OCI-LY1 (cell line): ENCODE results near the gene RUSC1.

Experiments
- H2AFZ ChIP-seq: fragments of 200-600 bp; sonication (generic), shearing (Covaris generic); 2 replicates; pipeline ENCODE4 v1.6.0; 2014; ENCODE audit warnings: antibody characterized with exemption, mild to moderate bottlenecking, low read length
- H3F3A ChIP-seq: fragments of 200-600 bp; sonication (generic), shearing (Covaris generic); 2 replicates; pipeline ENCODE4 v1.6.0; 2014; ENCODE audit warnings: mild to moderate bottlenecking, antibody characterized with exemption, low read length, moderate library complexity; ENCODE audit not compliant: insufficient read depth
- H3K27ac ChIP-seq: fragments of 200-600 bp; sonication (generic); 2 replicates; pipeline ENCODE4 v1.5.1; 2014; ENCODE audit warnings: low read length, mixed run types, mild to moderate bottlenecking, low read depth; ENCODE audit not compliant: poor library complexity, severe bottlenecking
- H3K27me3 ChIP-seq: fragments of 200-600 bp; sonication (generic); 2 replicates; pipeline ENCODE4 v1.6.0; 2014; ENCODE audit warnings: antibody characterized with exemption, mild to moderate bottlenecking, low read length, moderate library complexity; ENCODE audit not compliant: insufficient read depth
- H3K36me3 ChIP-seq: fragments of 200-600 bp; sonication (generic); 2 replicates; pipeline ENCODE4 v1.6.1; 2014; ENCODE audit warnings: mild to moderate bottlenecking, antibody characterized with exemption, low read length, moderate library complexity, mixed read lengths; ENCODE audit not compliant: insufficient read depth
- H3K4me1 ChIP-seq: fragments of 200-600 bp; sonication (generic); 2 replicates; pipeline ENCODE4 v1.5.1; 2014; ENCODE audit warnings: mild to moderate bottlenecking, low read length, moderate library complexity; ENCODE audit not compliant: insufficient read depth, severe bottlenecking
- H3K4me2 ChIP-seq: fragments of 200-600 bp; sonication (generic), shearing (Covaris generic); 2 replicates; pipeline ENCODE4 v1.6.1; 2014; ENCODE audit warnings: low read length
- H3K4me3 ChIP-seq: fragments of 200-600 bp; sonication (generic); 2 replicates; pipeline ENCODE4 v1.5.1; 2014; ENCODE audit warnings: low read length, low read depth, mild to moderate bottlenecking, mixed read lengths; ENCODE audit not compliant: poor library complexity, severe bottlenecking
- H3K79me2 ChIP-seq: fragments of 200-600 bp; shearing (Covaris generic); 2 replicates; pipeline ENCODE4 v1.6.1; 2016; ENCODE audit warnings: mixed run types, low read length, mixed read lengths; ENCODE audit not compliant: insufficient read depth
- H3K9ac ChIP-seq: fragments of 200-600 bp; sonication (generic), shearing (Covaris generic); 2 replicates; pipeline ENCODE4 v1.6.1; 2014; ENCODE audit warnings: mild to moderate bottlenecking, low read length, mixed read lengths
- H3K9me2 ChIP-seq: fragments of 200-600 bp; sonication (generic), shearing (Covaris generic); 2 replicates; pipeline ENCODE4 v1.6.1; 2014; ENCODE audit warnings: low read depth, mild to moderate bottlenecking, low read length, mixed read lengths
- H3K9me3 ChIP-seq: fragments of 200-600 bp; shearing (Covaris generic); 2 replicates; pipeline ENCODE4 v1.6.1; 2014; ENCODE audit warnings: low read length, mixed read lengths
- H4K20me1 ChIP-seq: fragments of 200-600 bp; sonication (generic), shearing (Covaris generic); 2 replicates; pipeline ENCODE4 v1.6.0; 2016; ENCODE audit warnings: mild to moderate bottlenecking, low read length; ENCODE audit not compliant: insufficient read depth
- CTCF ChIP-seq: fragments of 200-600 bp; sonication (generic), shearing (Covaris generic); IDR thresholded peaks from 2 replicates; pipeline ENCODE4 v1.5.1; 2017; ENCODE audit warnings: mild to moderate bottlenecking, antibody characterized with exemption, low read length, moderate library complexity, mixed read lengths
- EZH2 ChIP-seq: fragments of 200-600 bp; sonication (generic), shearing (Covaris generic); IDR thresholded peaks from 2 replicates; pipeline ENCODE4 v1.8.0; 2017; ENCODE audit warnings: borderline replicate concordance, mixed run types, mild to moderate bottlenecking, antibody characterized with exemption, low read length, moderate library complexity, mixed read lengths

RUSC1 gene

GRCh38 chr1:155300553-155301329 lies 20.0 kb upstream of the RUSC1 start:
- Histone ChIP-seq H3K36me3 (no peaks in the 10 kb centered on the region), H3K27me3 (no peaks in the 10 kb centered on the region), H3K4me3 (no peak overlapping the region), H2AFZ (no peak overlapping the region), H3K9me3 (no peaks in the 10 kb centered on the region), H3F3A (no peaks in the 10 kb centered on the region), H3K4me2 (no peak overlapping the region), H3K9me2 (no peaks in the 10 kb centered on the region), H3K79me2 (no peaks in the 10 kb centered on the region), H3K27ac (no peak overlapping the region), H4K20me1 (no peaks in the 10 kb centered on the region), H3K9ac (no peak overlapping the region), H3K4me1 (peaks cover 23% of the 10 kb centered on the region)
- no peak for TF ChIP-seq EZH2
- no peak for TF ChIP-seq CTCF

GRCh38 chr1:155301342-155301841 lies 19.3 kb upstream of the RUSC1 start, which contains the start of gene PKLR:
TSS of gene PKLR (minus strand) at chr1:155301438. CDS start at chr1:155301395, 43 bp downstream.
- no peak for TF ChIP-seq CTCF
- Histone ChIP-seq H3K9me3 (no peaks in the 10 kb centered on the region), H4K20me1 (no peaks in the 10 kb centered on the region), H2AFZ (no peak within 1 kb of the TSS), H3K4me1 (peaks cover 23% of the 10 kb centered on the region), H3K9ac (no peak within 1 kb of the TSS), H3K27me3 (no peaks in the 10 kb centered on the region), H3K9me2 (no peaks in the 10 kb centered on the region), H3K27ac (no peak within 1 kb of the TSS), H3F3A (no peaks in the 10 kb centered on the region), H3K4me2 (no peak within 1 kb of the TSS), H3K4me3 (no peak within 1 kb of the TSS), H3K79me2 (no peaks in the 10 kb centered on the region), H3K36me3 (no peaks in the 10 kb centered on the region)

DNA sequence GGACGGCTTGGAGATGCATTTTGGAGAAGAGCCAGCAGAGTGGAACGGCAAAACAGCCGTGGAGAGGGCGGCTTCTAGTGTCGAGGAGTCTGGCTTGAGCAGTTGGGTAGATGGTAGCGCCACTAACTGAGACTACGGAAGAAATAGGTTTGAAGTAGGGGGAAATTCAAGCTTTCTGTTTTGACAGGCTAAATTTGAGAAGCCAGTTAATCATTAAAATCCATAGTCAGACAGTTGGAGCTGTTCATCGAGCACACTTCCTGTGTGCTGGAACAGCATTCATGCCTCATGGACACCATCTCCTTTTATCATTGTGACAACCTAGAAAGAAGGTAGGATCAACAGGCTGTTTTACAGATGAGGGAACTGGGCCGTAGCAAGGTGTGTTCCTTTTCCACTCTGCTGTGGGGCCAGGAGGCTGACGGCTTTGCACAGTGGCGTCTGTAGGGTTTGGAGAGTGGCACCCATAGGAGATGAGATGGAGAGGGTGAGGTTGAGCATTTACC lies 16.1 kb upstream of the RUSC1 start:
- Histone ChIP-seq H4K20me1 (no peaks in the 10 kb centered on the region), H3K9ac (no peak overlapping the region), H3K4me1 (peaks cover 21% of the 10 kb centered on the region)

More for the DNA sequence above, 16.1 kb upstream of the RUSC1 start:
- Histone ChIP-seq H3K27me3 (no peaks in the 10 kb centered on the region), H3K9me2 (no peaks in the 10 kb centered on the region), H2AFZ (no peak overlapping the region), H3K4me3 (no peak overlapping the region), H3K36me3 (peaks cover 8% of the 10 kb centered on the region; the same call in 1 of the 2 replicates), H3K79me2 (peaks cover 9% of the 10 kb centered on the region), H3K27ac (peak overlapping the region; percentile 18), H3K9me3 (no peaks in the 10 kb centered on the region), H3K4me2 (peak overlapping the region; percentile 8; the same call in 1 of the 2 replicates), H3F3A (no peaks in the 10 kb centered on the region)
- TF ChIP-seq CTCF (no peak), EZH2 (no peak)
